Measurements from ENCODE around the gene LAYN. TPM values are rescaled to one million over a fixed set of nuclear protein-coding genes. Genes with fewer than 3 reads are reported as not detected.
A peak's percentile ranks its signal among the peaks of the same experiment; 100 is the strongest.

The LAYN gene
- total and polyA plus RNA-seq, 2 of the 4 experiments (the other 2 are of a cell fraction): 92.5 to 118 TPM

GRCh38 chr11:111550258-111550657 is 9.7 kb downstream of the LAYN start:
- Histone ChIP-seq H3K4ac (ENCODE audit: low read depth, low read length) (no peak overlapping the region), H2AK5ac (ENCODE audit: low read depth, low read length) (no peak overlapping the region), H4K8ac (ENCODE audit: low read depth in 2 of 2, low read length in 2 of 2) (no peak overlapping the region), H3K4me1 (ENCODE audit: control insufficient read depth, insufficient read depth, low read length) (peaks cover 24% of the 10 kb centered on the region), H3K14ac (replicated peaks; ENCODE audit: low read depth, low read length) (no peak overlapping the region), H3K9me3 (ENCODE audit: control insufficient read depth, insufficient read depth, low read length) (no peaks in the 10 kb centered on the region), H2BK5ac (ENCODE audit: low read depth, low read length, poor library complexity, severe bottlenecking) (no peak overlapping the region), H3K4me2 (ENCODE audit: low read depth, low read length) (no peak overlapping the region), H2BK15ac (ENCODE audit: low read depth, low read length) (no peak overlapping the region), H3K9me1 (ENCODE audit: insufficient read depth, low read length) (peaks cover 37% of the 10 kb centered on the region), H3K56ac (ENCODE audit: extremely low read depth, insufficient read depth, low read length) (no peak overlapping the region), H3K23ac (ENCODE audit: low read depth, low read length) (no peak overlapping the region), H3K27me3 (ENCODE audit: control insufficient read depth, insufficient read depth, low read length) (no peaks in the 10 kb centered on the region), H4K91ac (ENCODE audit: insufficient read depth, low read depth, low read length) (no peak overlapping the region), H3K27ac (ENCODE audit: insufficient read depth, low read length) (no peak overlapping the region), H3K18ac (ENCODE audit: low read depth, low read length) (no peak overlapping the region; the same call in 1 of the 2 replicates), H2AFZ (replicated peaks; ENCODE audit: low read length, poor library complexity) (no peak overlapping the region), H2BK20ac (ENCODE audit: low read depth, low read length) (no peak overlapping the region), H3K36me3 (ENCODE audit: control insufficient read depth, insufficient read depth, low read length) (peaks cover 51% of the 10 kb centered on the region), H2AK9ac (replicated peaks; ENCODE audit: low read depth, low read length, poor library complexity) (no peak overlapping the region), H3K4me3 (ENCODE audit: insufficient read depth, low read depth, low read length) (no peak overlapping the region), H3K9ac (ENCODE audit: low read depth, low read length) (no peak overlapping the region), H3K79me1 (ENCODE audit: low read depth in 1 of 2, low read length in 2 of 2) (peaks cover 46 to 77% of the 10 kb centered on the region in 2 experiments), H2BK120ac (ENCODE audit: low read depth, low read length) (no peak overlapping the region), H4K20me1 (ENCODE audit: insufficient read depth, low read length) (no peaks in the 10 kb centered on the region), H4K5ac (ENCODE audit: low read depth, low read length) (0 out of 2 replicates have a peak overlapping the region, but pooled peaks have one; percentile 12)
- in situ Hi-C loops (cut with MboI; ENCODE audit: low sequenced_read_pairs) (no loop called here), intact Hi-C loops (cut with micrococcal nuclease) (no loop called here), dilution Hi-C loops (cut with HindIII; ENCODE audit: low sequenced_read_pairs, unreplicated experiment) (no loop called here)
- ATAC-seq (ENCODE audit: low read depth): no peak
- no CpG with 5 or more reads among the region's 2 CpGs for WGBS, 2 experiments (ENCODE audit: extremely low coverage in 2 of 2, insufficient read length in 1 of 2)
- no TSS peak for BruUV-seq (replicated peaks)
- TF ChIP-seq POLR2A (IDR thresholded peaks at IDR 0.05; ENCODE audit: low read depth, low read length) (no peak), BHLHE40 (IDR thresholded peaks at IDR 0.05; ENCODE audit: low read depth, low read length) (no peak), MXI1 (IDR thresholded peaks at IDR 0.05; ENCODE audit: borderline replicate concordance, low read depth, low read length) (no peak), NFE2L2 (IDR thresholded peaks at IDR 0.05; ENCODE audit: low read depth, low read length) (no peak), RFX5 (IDR thresholded peaks at IDR 0.05; ENCODE audit: low read depth, low read length) (no peak), CTCF (conservative IDR thresholded peaks at IDR 0.05; ENCODE audit: low read depth, low read length) (no peak), USF2 (IDR thresholded peaks at IDR 0.05; ENCODE audit: low read depth, low read length) (no peak), FOS (IDR thresholded peaks at IDR 0.05; ENCODE audit: low read depth, low read length) (no peak), SMC3 (IDR thresholded peaks at IDR 0.05; ENCODE audit: low read depth, low read length) (no peak), RAD21 (IDR thresholded peaks at IDR 0.05; ENCODE audit: low read length) (no peak), CEBPB (IDR thresholded peaks at IDR 0.05; ENCODE audit: low read depth, low read length) (no peak), MAZ (IDR thresholded peaks at IDR 0.05; ENCODE audit: borderline replicate concordance, low read depth, low read length) (no peak), ELK1 (IDR thresholded peaks at IDR 0.05; ENCODE audit: borderline replicate concordance, low read depth, low read length) (no peak), RCOR1 (IDR thresholded peaks at IDR 0.05; ENCODE audit: insufficient replicate concordance, low read length) (no peak), MAFK (IDR thresholded peaks at IDR 0.05; ENCODE audit: low read depth, low read length) (no peak), CHD1 (IDR thresholded peaks at IDR 0.05; ENCODE audit: low read depth, low read length) (no peak)
- no peak for DNase-seq
- ChIA-PET CTCF (interaction anchor here (0.6 kb wide), 1 partner anchor 122 kb away, joined by 3 read pairs; no protein-coding TSS in a partner anchor), POLR2A (ENCODE audit: unreplicated experiment) (no interaction called here)

Data from IMR-90 (cell line).